Measurements from ENCODE around the gene GLI1.

GRCh38 chr12:57449375-57449774 is 10.2 kb upstream of the GLI1 start:
- TF ChIP-seq CTCF (IDR thresholded peaks at IDR 0.05) (no peak), IRF3 (IDR thresholded peaks at IDR 0.05; ENCODE audit: low read depth, low read length) (no peak), GATA2 (CRISPR knock-in tag; IDR thresholded peaks at IDR 0.05) (no peak), REST (IDR thresholded peaks at IDR 0.05; ENCODE audit: low read depth, low read length) (no peak), MAX (IDR thresholded peaks at IDR 0.05; ENCODE audit: low read depth) (no peak), POLR2AphosphoS5 (IDR thresholded peaks at IDR 0.05; ENCODE audit: low read depth, low read length) (no peak)

Data from SK-N-SH (cell line).